H1 (cell line): Measurements from ENCODE around the gene SKA1. TPM values are rescaled to one million over a fixed set of nuclear protein-coding genes. Genes with fewer than 3 reads are reported as not detected.

Experiments
- CTCF ChIA-PET: fragments of 300-600 bp; sonication (Branson Sonifier 250); formaldehyde crosslinking; loops from one replicate; lab custom pipeline; 2021; ENCODE audit not compliant: partially characterized antibody; lab: Charles Lee
- POLR2A ChIA-PET: fragments of 300-600 bp; sonication (Branson Sonifier 250); formaldehyde crosslinking; loops from one replicate; lab custom pipeline; 2021; ENCODE audit warnings: inconsistent platforms; ENCODE audit not compliant: partially characterized antibody; lab: Charles Lee
- DNase-seq, 2 experiments: peaks; one replicate each; pipeline versions ENCODE4 v3.0.0 to v3.0.0-alpha.2; 2010 to 2022; ENCODE audit warnings: low spot score in 2 of 2, low read depth in 1 of 2, mixed read lengths in 1 of 2
- FAIRE-seq: peaks from 2 replicates; lab custom pipeline; 2011; peaks lifted over from hg19 to GRCh38; lab: Jason Lieb, UNC
- H2AFZ ChIP-seq: 2 replicates; pipeline ENCODE4 v1.8.1; 2012; ENCODE audit warnings: low read length, inconsistent platforms
- H2AK5ac ChIP-seq: 2 replicates; pipeline ENCODE4 v1.6.1; 2013; ENCODE audit warnings: low read depth, low read length
- H2BK120ac ChIP-seq: replicated peaks from 2 replicates; pipeline ENCODE3; 2013; ENCODE audit warnings: low read depth, low read length, inconsistent platforms
- H2BK12ac ChIP-seq: 2 replicates; pipeline ENCODE4 v1.6.1; 2013; ENCODE audit warnings: low read depth, low read length
- H2BK15ac ChIP-seq: 2 replicates; pipeline ENCODE4 v1.6.1; 2013; ENCODE audit warnings: low read length
- H2BK20ac ChIP-seq: 2 replicates; pipeline ENCODE4 v1.6.1; 2013; ENCODE audit warnings: low read length
- H2BK5ac ChIP-seq: 2 replicates; pipeline ENCODE4 v1.6.1; 2013; ENCODE audit warnings: low read depth, low read length
- H3K14ac ChIP-seq: 2 replicates; pipeline ENCODE4 v1.6.1; 2013; ENCODE audit warnings: inconsistent platforms; ENCODE audit not compliant: insufficient read length
- H3K18ac ChIP-seq: 2 replicates; pipeline ENCODE4 v1.6.1; 2013; ENCODE audit warnings: low read length; ENCODE audit errors: extremely low read depth
- H3K23ac ChIP-seq: 2 replicates; pipeline ENCODE4 v1.6.1; 2013; ENCODE audit warnings: inconsistent platforms; ENCODE audit not compliant: insufficient read length
- H3K23me2 ChIP-seq: 2 replicates; pipeline ENCODE4 v1.6.1; 2013; ENCODE audit warnings: low read depth, low read length
- H3K27ac ChIP-seq: 2 replicates; pipeline ENCODE4 v1.6.1; 2011; ENCODE audit warnings: low read depth, low read length, inconsistent platforms
- H3K27me3 ChIP-seq, 4 experiments: replicated peaks in 1 of 4; 1 replicate in 1 of 4; 2 replicates in 3 of 4; pipeline versions ENCODE4 v1.6.1 to v1.8.1; 2011 to 2013; ENCODE audit warnings: low read length in 3 of 4, mild to moderate bottlenecking in 3 of 4, inconsistent platforms in 2 of 4, mixed read lengths in 2 of 4, moderate library complexity in 1 of 4; ENCODE audit not compliant: control insufficient read depth in 3 of 4, insufficient read depth in 3 of 4; ENCODE audit errors: extremely low read depth in 1 of 4
- H3K36me3 ChIP-seq, 4 experiments: 2 replicates each; pipeline versions ENCODE4 v1.6.1 to v1.8.1; 2011 to 2013; ENCODE audit warnings: mild to moderate bottlenecking in 4 of 4, low read length in 3 of 4, moderate library complexity in 2 of 4, control low read depth in 1 of 4, inconsistent platforms in 1 of 4; ENCODE audit not compliant: insufficient read depth in 4 of 4, control insufficient read depth in 2 of 4
- H3K4ac ChIP-seq: replicated peaks from 2 replicates; pipeline ENCODE3; 2013; ENCODE audit warnings: low read length, low read depth, mixed read lengths, inconsistent platforms; ENCODE audit not compliant: insufficient read length
- H3K4me1 ChIP-seq, 4 experiments: replicated peaks in 1 of 4; 1 replicate in 1 of 4; 2 replicates in 3 of 4; pipeline versions ENCODE4 v1.6.1 to v1.8.1; 2011 to 2013; ENCODE audit warnings: low read length in 3 of 4, inconsistent platforms in 2 of 4, mixed read lengths in 1 of 4; ENCODE audit not compliant: insufficient read depth in 4 of 4, control insufficient read depth in 3 of 4
- H3K4me2 ChIP-seq, 2 experiments: 2 replicates each; pipeline versions ENCODE4 v1.6.1 to v1.8.1; 2011 to 2013; ENCODE audit warnings: low read depth in 2 of 2, low read length in 2 of 2, control low read depth in 1 of 2, inconsistent platforms in 1 of 2, mild to moderate bottlenecking in 1 of 2; ENCODE audit not compliant: insufficient read depth in 1 of 2
- H3K4me3 ChIP-seq, 4 experiments: fragments of 200-600, 300-600 bp in 1 of 4; sonication (generic), shearing (Covaris generic), sonication (Bioruptor Twin) in 1 of 4; 2 replicates each; pipeline versions ENCODE4 v1.5.1 to v1.8.1; 2011 to 2016; ENCODE audit warnings: low read length in 4 of 4, low read depth in 3 of 4, control low read depth in 2 of 4, inconsistent platforms in 2 of 4, mild to moderate bottlenecking in 2 of 4, mixed read lengths in 1 of 4, moderate library complexity in 1 of 4; ENCODE audit not compliant: insufficient read depth in 2 of 4; ENCODE audit errors: extremely low read depth in 1 of 4
- H3K56ac ChIP-seq: replicated peaks from 2 replicates; pipeline ENCODE3; 2013; ENCODE audit warnings: low read depth, mild to moderate bottlenecking, mixed read lengths, low read length, inconsistent platforms; ENCODE audit not compliant: insufficient read length
- H3K79me1 ChIP-seq: 2 replicates; pipeline ENCODE4 v1.6.1; 2013; ENCODE audit warnings: low read depth, low read length, control low read depth
- H3K79me2 ChIP-seq, 2 experiments: 2 replicates each; pipeline versions ENCODE4 v1.6.1 to v1.8.1; 2012 to 2013; ENCODE audit warnings: low read length in 2 of 2, mild to moderate bottlenecking in 2 of 2, inconsistent platforms in 1 of 2; ENCODE audit not compliant: insufficient read depth in 2 of 2, control insufficient read depth in 1 of 2
- H3K9ac ChIP-seq, 4 experiments: replicated peaks in 1 of 4; 1 replicate in 1 of 4; 2 replicates in 3 of 4; pipeline versions ENCODE4 v1.6.1 to v1.8.1; 2011 to 2013; ENCODE audit warnings: low read depth in 3 of 4, low read length in 3 of 4, control low read depth in 2 of 4, mild to moderate bottlenecking in 2 of 4, moderate library complexity in 2 of 4, inconsistent platforms in 1 of 4; ENCODE audit errors: extremely low read depth in 1 of 4
- H3K9me3 ChIP-seq, 2 experiments: 2 replicates each; pipeline versions ENCODE4 v1.6.1 to v1.8.1; 2012 to 2013; ENCODE audit warnings: mild to moderate bottlenecking in 2 of 2, moderate library complexity in 2 of 2, control low read depth in 1 of 2, inconsistent platforms in 1 of 2, low read depth in 1 of 2, low read length in 1 of 2, mixed read lengths in 1 of 2; ENCODE audit not compliant: insufficient read depth in 2 of 2
- H4K20me1 ChIP-seq, 2 experiments: replicated peaks in 1 of 2; 2 replicates each; pipeline versions ENCODE3 to v1.8.1; 2011 to 2013; ENCODE audit warnings: inconsistent platforms in 2 of 2, low read length in 2 of 2, mild to moderate bottlenecking in 1 of 2; ENCODE audit not compliant: insufficient read depth in 2 of 2, control insufficient read depth in 1 of 2
- H4K5ac ChIP-seq: 2 replicates; pipeline ENCODE4 v1.6.1; 2013; ENCODE audit warnings: low read length, low read depth, mixed read lengths, inconsistent platforms; ENCODE audit not compliant: insufficient read length
- H4K8ac ChIP-seq: 2 replicates; pipeline ENCODE4 v1.8.0; 2013; ENCODE audit warnings: mild to moderate bottlenecking, moderate library complexity, low read length, inconsistent platforms; ENCODE audit not compliant: insufficient read depth; ENCODE audit errors: extremely low read depth
- H4K91ac ChIP-seq: replicated peaks from 2 replicates; pipeline ENCODE3; 2013; ENCODE audit warnings: low read length, mixed read lengths, inconsistent platforms; ENCODE audit not compliant: insufficient read length
- ATF2 ChIP-seq: IDR thresholded peaks from 2 replicates; pipeline ENCODE4 v1.6.1; 2012; ENCODE audit warnings: low read length, inconsistent platforms
- MAX ChIP-seq: IDR thresholded peaks from 2 replicates; pipeline ENCODE4 v1.6.1; 2012; ENCODE audit warnings: inconsistent platforms
- RAD21 ChIP-seq, 2 experiments: IDR thresholded peaks in 1 of 2; conservative IDR thresholded peaks in 1 of 2; 2 replicates each; pipeline ENCODE4 v1.6.1; 2011; ENCODE audit warnings: low read depth in 2 of 2, low read length in 2 of 2, improper control_type of control experiment in 1 of 2, inconsistent platforms in 1 of 2, mild to moderate bottlenecking in 1 of 2, moderate library complexity in 1 of 2
- SAP30 ChIP-seq: fragments of 300-600 bp; sonication (generic); IDR thresholded peaks from 2 replicates; pipeline ENCODE4 v1.7.1; 2012; ENCODE audit warnings: low read length, moderate library complexity, mild to moderate bottlenecking, inconsistent platforms; ENCODE audit not compliant: insufficient read depth, insufficient replicate concordance
- YY1 ChIP-seq: IDR thresholded peaks from 2 replicates; pipeline ENCODE4 v1.6.1; 2011; ENCODE audit warnings: low read depth, mild to moderate bottlenecking, low read length
- WGBS, 2 experiments: shearing (Covaris generic) in 1 of 2; methylation state at CpG; one replicate each; pipeline versions ENCODE4 v1.1.6 to v1.1.7; 2013 to 2015; ENCODE audit warnings: low lambda C conversion rate in 2 of 2, mixed read lengths in 2 of 2, inconsistent platforms in 1 of 2, low coverage in 1 of 2, missing lambda C conversion rate in 1 of 2; ENCODE audit not compliant: insufficient replicate concordance in 2 of 2, insufficient coverage in 1 of 2, insufficient read length in 1 of 2; ENCODE audit errors: extremely low coverage in 1 of 2, missing lambda C conversion rate in 1 of 2; 5-methylcytosine and 5-hydroxymethylcytosine counted together
- long read RNA-seq, 2 experiments: library from RNA in 1 of 2; library from capped mRNA in 1 of 2; stranded (forward); transcript quantifications; one replicate each; pipeline ENCODE4 v2.0.0, GENCODE V29; 2021; ENCODE audit warnings: inconsistent platforms in 1 of 2
- polyA minus RNA-seq, 3 experiments: library from RNA; depleted of rRNA, polyadenylated mRNA; stranded (reverse); fragments of >200 nt; gene quantifications; 1 replicate in 2 of 3; 2 replicates in 1 of 3; pipeline ENCODE4 v1.2.3, GENCODE V29; 2011
- polyA plus RNA-seq, 7 experiments: library from polyadenylated mRNA; depleted of rRNA in 3 of 7; stranded (reverse) in 5 of 7; unstranded in 2 of 7; fragments of >200 nt in 5 of 7; fragments of 200-250 nt in 2 of 7; gene quantifications; 1 replicate in 5 of 7; 2 replicates in 1 of 7; 4 replicates in 1 of 7; pipeline versions ENCODE4 v1.2.1 to v1.2.3, GENCODE V29; 2011 to 2013; ENCODE audit warnings: missing spikeins in 2 of 7, mixed read lengths in 2 of 7
- total RNA-seq: library from RNA; stranded (reverse); fragmentation: NEBNext Ultra II Directional; extraction: Animal tissue kit (Norgen Biotek cat#: 25700); gene quantifications from 2 replicates; pipeline ENCODE4 v1.2.1, GENCODE V29; 2021

SKA1 gene
- total RNA-seq: 18.9 and 22.9 TPM in 2 replicates
- 8.6 and 9.2 TPM in 2 replicates for polyA plus RNA-seq (2011; rRNA removed)
- 11.4 TPM for polyA plus RNA-seq (2011; cell fraction: cytosol; rRNA removed)
- 4.9 TPM for polyA plus RNA-seq (2011; cell fraction: nucleus; rRNA removed)
- 9.4 to 14.7 TPM (median 10.5 TPM) in 4 replicates for polyA plus RNA-seq (2012, experiment 1 of 2)
- polyA plus RNA-seq (2012, experiment 2 of 2): 8.2 TPM
- 16.5 TPM for polyA plus RNA-seq (2013, experiment 1 of 2)
- 19.3 TPM for polyA plus RNA-seq (2013, experiment 2 of 2)
- polyA minus RNA-seq (2011; rRNA and poly(A)+ RNA removed): 8.5 and 8.7 TPM in 2 replicates
- polyA minus RNA-seq (2011; cell fraction: cytosol; rRNA and poly(A)+ RNA removed): 13.0 TPM
- 7.0 TPM for polyA minus RNA-seq (2011; cell fraction: nucleus; rRNA and poly(A)+ RNA removed)
- long read RNA-seq, experiment 1, partial matches to known transcripts: 0 of 7 reads
- long read RNA-seq, experiment 1, other reads (novel, unspliced or antisense): 7 of 7 reads
- long read RNA-seq, experiment 2, partial matches to known transcripts: 1 of 5 reads
- long read RNA-seq, experiment 2, other reads (novel, unspliced or antisense): 1 of 5 reads

- Histone ChIP-seq H3K23me2 (no peaks in the 10 kb centered on the region), H3K27me3 (no peaks in the 10 kb centered on the region), H4K91ac (no peak within 1 kb of the TSS), H4K20me1 (no peaks in the 10 kb centered on the region), H3K9ac (peak within 1 kb of the TSS; percentile 77 to 92 (median 82)), H2BK5ac (peak within 1 kb of the TSS; percentile 90), H4K8ac (no peak within 1 kb of the TSS; the same call in 1 of the 2 replicates), H3K23ac (no peak within 1 kb of the TSS), H3K36me3 (peaks cover 0 to 6% (median 1%) of the 10 kb centered on the region in 4 experiments; a peak in 3 of 8 replicates), H3K27ac (peak within 1 kb of the TSS; percentile 49; the same call in 1 of the 2 replicates), H3K4me2 (peak within 1 kb of the TSS; percentile 64 to 69), H2BK20ac (no peak within 1 kb of the TSS), H3K9me3 (peaks cover 0 to 2% of the 10 kb centered on the region in 2 experiments; a peak in 1 of 4 replicates), H3K56ac (no peak within 1 kb of the TSS), H4K5ac (peak within 1 kb of the TSS; percentile 84), H2BK15ac (no peak within 1 kb of the TSS), H3K14ac (no peak within 1 kb of the TSS), H3K79me2 (peaks cover 0 to 8% of the 10 kb centered on the region in 2 experiments; a peak in 2 of 4 replicates), H3K18ac (peak within 1 kb of the TSS; percentile 92; the same call in 1 of the 2 replicates), H2BK12ac (no peak within 1 kb of the TSS), H3K79me1 (peaks cover 4% of the 10 kb centered on the region; the same call in 1 of the 2 replicates), H3K4me1 (peaks cover 0 to 4% (median 0%) of the 10 kb centered on the region in 4 experiments; a peak in 1 of 7 replicates), H2BK120ac (peak within 1 kb of the TSS; percentile 40), H3K4me3 (peak within 1 kb of the TSS; percentile 61 to 90 (median 84)), H2AFZ (peak within 1 kb of the TSS; percentile 93), H3K4ac (peak within 1 kb of the TSS; percentile 44), H2AK5ac (no peak within 1 kb of the TSS)
- ChIA-PET CTCF (interaction anchor here (1.0 to 1.2 kb wide), 2 partner anchors 18 to 23 kb away, joined by 3 read pairs; no protein-coding TSS in a partner anchor), POLR2A (interaction anchor here (0.9 to 2.2 kb wide), 11 partner anchors 8 to 100 kb away, joined by 3 to 7 read pairs (median 4); no protein-coding TSS in a partner anchor)
- peak; percentile 7 for FAIRE-seq
- 3% methylated on average over 45 of the region's 47 CpGs; no CpG with 5 or more reads in 1 of the 2 experiments for WGBS, 2 experiments
- DNase-seq: peak; percentile 89 to 94
- TF ChIP-seq YY1 (peak; percentile 32; the same call in 1 of the 2 replicates), SAP30 (peak; percentile 32), ATF2 (no peak; the same call in 1 of the 2 replicates), MAX (peak; percentile 34; the same call in 1 of the 2 replicates), RAD21 (IDR thresholded peaks at IDR 0.05 in 1 of 2, conservative IDR thresholded peaks at IDR 0.05 in 1 of 2; ENCODE audit: low read depth in 2 of 2, low read length in 2 of 2) (0 out of 4 replicates have a peak, but pooled peaks of 1 of the 2 experiments have one; percentile 1)
Observed at GRCh38 chr18:50374753-50375391, at the start of gene SKA1. SKA1 (plus strand) TSS chr18:50375046; CDS start chr18:50375831, 785 bp downstream.
